Measurements from ENCODE around the gene ERF. TPM values are rescaled to one million over a fixed set of nuclear protein-coding genes. Genes with fewer than 3 reads are reported as not detected.

Gene ERF
- total and polyA plus RNA-seq, 2 donors (not counting 3 experiments of a cell fraction or from before 2014, with no cell fraction given), result 102 to 117 TPM

DNA sequence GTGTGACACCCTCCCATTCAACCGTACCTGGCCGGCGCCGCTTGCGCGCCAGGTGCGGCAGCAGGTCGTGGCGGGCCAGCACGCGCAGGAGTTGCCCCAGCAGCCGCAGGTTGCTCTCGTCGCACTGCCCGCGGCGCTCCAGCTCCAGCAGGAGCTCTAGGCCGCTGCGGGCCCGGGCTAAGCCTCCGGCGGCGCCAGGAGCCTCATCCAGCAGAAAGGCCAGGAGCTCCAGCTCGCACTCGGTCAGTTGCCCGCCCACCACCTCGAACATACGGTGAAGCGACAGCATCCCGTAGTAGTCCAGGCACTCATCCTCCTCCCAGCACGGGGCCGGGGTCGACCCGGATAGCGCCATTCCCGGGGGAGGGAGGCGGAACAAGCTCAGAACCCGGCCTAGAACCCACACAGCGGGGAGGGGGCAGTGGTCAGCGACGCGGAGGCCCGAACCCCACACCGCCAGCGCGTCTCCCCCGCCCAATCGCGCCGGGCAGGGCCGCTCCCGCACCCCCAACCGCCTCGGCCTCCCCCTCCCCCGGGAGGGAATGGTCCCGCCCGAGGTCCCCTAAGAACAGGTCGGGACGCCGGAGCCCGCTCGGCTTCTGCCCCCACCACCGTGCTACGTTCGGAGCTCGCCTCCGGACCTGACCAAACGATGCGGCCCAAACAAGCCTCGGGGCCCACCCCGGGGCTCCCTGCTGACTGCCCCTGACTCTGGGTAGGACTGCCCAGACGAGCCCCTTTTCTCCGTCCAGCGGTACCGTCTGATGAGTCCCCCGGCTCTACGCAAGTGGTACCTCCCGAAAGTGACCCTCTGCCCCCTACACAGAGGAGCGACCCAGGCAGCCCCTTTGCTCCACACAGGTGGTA is 38.0 kb downstream of the ERF start:
- Histone ChIP-seq H3K27me3 (ENCODE audit: control insufficient read depth in 2 of 2, insufficient read depth in 2 of 2, low read length in 2 of 2) (no peaks in the 10 kb centered on the region), H4K20me1 (replicated peaks; ENCODE audit: control insufficient read depth, extremely low read depth, insufficient read depth, low read length) (no peaks in the 10 kb centered on the region), H3K9me1 (replicated peaks; ENCODE audit: control insufficient read depth, extremely low read depth, insufficient read depth, low read length) (no peaks in the 10 kb centered on the region), H3K36me3 (ENCODE audit: control insufficient read depth in 2 of 2, extremely low read depth in 1 of 2, insufficient read depth in 2 of 2, low read length in 2 of 2) (peaks cover 0 to 7% of the 10 kb centered on the region in 2 experiments), H3K79me2 (ENCODE audit: control insufficient read depth, insufficient read depth, low read length) (peaks cover 32% of the 10 kb centered on the region), H3K27ac (ENCODE audit: insufficient read depth, low read depth, low read length) (peak overlapping the region; percentile 90), H3K4me3 (replicated peaks in 1 of 3; ENCODE audit: insufficient read depth in 1 of 3, low read depth in 1 of 3, low read length in 3 of 3) (peak overlapping the region; percentile 64 to 81 (median 71)), H3K9me3 (replicated peaks; ENCODE audit: control insufficient read depth, insufficient read depth, low read length) (no peaks in the 10 kb centered on the region), H2AFZ (ENCODE audit: low read depth, low read length) (peak overlapping the region; percentile 89), H3K4me1 (ENCODE audit: control insufficient read depth, extremely low read depth, insufficient read depth, low read length) (peaks cover 24% of the 10 kb centered on the region), H3K9ac (replicated peaks; ENCODE audit: extremely low read depth, insufficient read depth, low read length) (peak overlapping the region; percentile 80), H3K4me2 (ENCODE audit: insufficient read depth, low read length) (peak overlapping the region; percentile 51)
- intact Hi-C loops (cut with micrococcal nuclease), result loop anchor here (1.0 to 2.0 kb wide), 3 partner anchors 64 to 108 kb away; partner anchors contain the start of genes MEGF8, PAFAH1B3 and PRR19
- CTCF ChIA-PET, result interaction anchor here (0.8 to 2.0 kb wide), 10 partner anchors 9 to 223 kb away, joined by 3 to 9 read pairs (median 3); no protein-coding TSS in a partner anchor
- POLR2A ChIA-PET, result no interaction called here
- BruUV-seq (replicated peaks), result no TSS peak
- FAIRE-seq (peak; percentile 52), DNase-seq (ENCODE audit: low read depth, low spot score) (peak; percentile 47)
- no peak for TF ChIP-seq MAX (IDR thresholded peaks at IDR 0.05; ENCODE audit: insufficient read depth, insufficient read length)
- TF ChIP-seq FOS (IDR thresholded peaks at IDR 0.05; ENCODE audit: borderline replicate concordance, insufficient read depth, low read length), result no peak
- TF ChIP-seq GATA2 (IDR thresholded peaks at IDR 0.05; ENCODE audit: insufficient read depth, insufficient read length, low read depth, low read length), result no peak
- TF ChIP-seq CTCF (IDR thresholded peaks at IDR 0.05; ENCODE audit: extremely low read depth in 1 of 2, insufficient read depth in 1 of 2, low read depth in 1 of 2, low read length in 2 of 2), result no peak
- TF ChIP-seq MYC (IDR thresholded peaks at IDR 0.05; ENCODE audit: low read depth, low read length), result no peak
- TF ChIP-seq POLR2AphosphoS5 (IDR thresholded peaks at IDR 0.05; ENCODE audit: insufficient read depth, low read depth, low read length), result no peak
- no peak for TF ChIP-seq EZH2 (IDR thresholded peaks at IDR 0.05; ENCODE audit: borderline replicate concordance, low read depth, low read length, severe bottlenecking)
- TF ChIP-seq JUN (IDR thresholded peaks at IDR 0.05; ENCODE audit: borderline replicate concordance, insufficient read depth, insufficient read length, low read depth), result no peak
- TF ChIP-seq POLR2A (IDR thresholded peaks at IDR 0.05; ENCODE audit: low read depth, low read length), result no peak
- dilution Hi-C loops (cut with MboI; ENCODE audit: extremely low pct_ligation_motif_present, low sequenced_read_pairs), result no loop called here
